Measurements from ENCODE around the gene GALNT18. TPM values are rescaled to one million over a fixed set of nuclear protein-coding genes. Genes with fewer than 3 reads are reported as not detected.

The GALNT18 gene
- total RNA-seq, 1 donor from 2014 or later, result 12.6 TPM

DNA sequence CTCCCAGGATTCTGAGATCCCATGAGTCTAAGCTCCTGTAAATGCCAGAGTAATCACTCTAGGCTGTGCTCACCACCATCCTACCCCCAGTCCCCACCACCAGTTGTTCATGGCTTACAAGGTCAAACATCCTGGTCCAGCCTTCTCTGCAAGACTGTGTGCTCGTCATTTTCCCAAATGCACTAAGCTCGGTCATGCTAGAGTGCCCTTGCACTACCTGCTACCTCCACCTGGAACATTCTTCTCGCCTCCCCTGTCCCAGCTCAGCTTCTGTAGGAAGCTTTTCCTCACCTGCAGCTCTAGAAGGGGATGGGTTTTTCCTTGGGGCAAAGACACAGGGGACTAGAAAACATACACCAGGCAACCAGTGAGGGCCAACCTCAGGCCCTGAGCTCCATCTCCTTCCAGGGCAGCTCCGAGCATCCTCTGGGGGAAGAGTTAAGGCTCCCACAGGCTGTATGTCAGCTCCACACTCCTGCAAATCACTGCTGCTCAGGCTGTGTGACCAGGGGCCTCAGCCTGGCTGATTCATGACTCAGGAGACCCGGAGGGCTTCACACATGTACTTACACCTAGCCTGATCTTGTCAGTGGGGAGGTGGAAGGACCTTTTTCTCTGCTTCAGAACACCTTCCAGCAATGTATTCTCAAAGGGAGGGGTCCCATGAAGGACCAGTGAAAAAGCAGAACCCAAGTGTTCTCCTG is 231.6 kb downstream of the GALNT18 start:
- DNase-seq (ENCODE audit: low spot score), result no peak

GRCh38 chr11:11389238-11389637 is 232.6 kb downstream of the GALNT18 start:
- DNase-seq (ENCODE audit: low spot score), result no peak

GRCh38 chr11:11387622-11388305 is 234.0 kb downstream of the GALNT18 start:
- DNase-seq (ENCODE audit: low spot score), result no peak

- no peak for DNase-seq (ENCODE audit: low spot score)
These were observed 234.6 kb downstream of the GALNT18 start for GRCh38 chr11:11387207-11387606.

GRCh38 chr11:11384829-11385228 is 237.0 kb downstream of the GALNT18 start:
- no peak for DNase-seq (ENCODE audit: low spot score)

- no peak for DNase-seq (ENCODE audit: low spot score)
These were observed 237.8 kb downstream of the GALNT18 start for GRCh38 chr11:11383995-11384394.

DNA sequence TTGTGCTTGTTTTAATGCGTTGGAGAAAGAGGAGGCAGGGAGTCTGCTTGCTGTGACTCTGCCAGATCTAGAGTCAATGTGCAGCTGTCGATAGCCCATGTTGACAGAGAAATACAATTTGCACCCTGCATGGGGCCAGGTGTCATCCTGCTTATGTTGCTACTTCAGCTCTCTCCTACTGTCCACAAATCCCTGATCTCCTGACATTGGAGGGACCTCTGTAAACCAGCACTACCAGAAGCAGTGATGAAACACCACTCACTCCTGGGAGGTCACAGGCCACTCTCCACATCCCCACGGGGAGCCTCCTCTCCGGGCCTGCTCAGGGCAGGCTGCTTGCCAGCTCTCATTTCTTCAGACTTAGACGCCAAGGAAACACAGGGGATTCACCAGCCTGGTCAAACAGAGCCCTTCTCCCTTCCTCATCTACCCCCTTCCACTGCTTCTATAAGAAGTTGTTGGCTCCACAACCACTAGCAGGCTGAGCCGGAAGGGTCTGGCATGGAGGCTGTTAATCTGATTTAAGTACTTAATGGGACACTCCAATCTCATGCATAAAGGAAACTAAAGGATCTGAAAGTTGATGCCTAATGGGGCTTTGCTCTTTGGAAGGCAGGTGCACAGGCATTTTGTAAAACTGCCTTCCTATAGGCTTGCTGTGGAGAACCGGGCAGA is 238.8 kb downstream of the GALNT18 start:
- DNase-seq (ENCODE audit: low spot score), result no peak

DNA sequence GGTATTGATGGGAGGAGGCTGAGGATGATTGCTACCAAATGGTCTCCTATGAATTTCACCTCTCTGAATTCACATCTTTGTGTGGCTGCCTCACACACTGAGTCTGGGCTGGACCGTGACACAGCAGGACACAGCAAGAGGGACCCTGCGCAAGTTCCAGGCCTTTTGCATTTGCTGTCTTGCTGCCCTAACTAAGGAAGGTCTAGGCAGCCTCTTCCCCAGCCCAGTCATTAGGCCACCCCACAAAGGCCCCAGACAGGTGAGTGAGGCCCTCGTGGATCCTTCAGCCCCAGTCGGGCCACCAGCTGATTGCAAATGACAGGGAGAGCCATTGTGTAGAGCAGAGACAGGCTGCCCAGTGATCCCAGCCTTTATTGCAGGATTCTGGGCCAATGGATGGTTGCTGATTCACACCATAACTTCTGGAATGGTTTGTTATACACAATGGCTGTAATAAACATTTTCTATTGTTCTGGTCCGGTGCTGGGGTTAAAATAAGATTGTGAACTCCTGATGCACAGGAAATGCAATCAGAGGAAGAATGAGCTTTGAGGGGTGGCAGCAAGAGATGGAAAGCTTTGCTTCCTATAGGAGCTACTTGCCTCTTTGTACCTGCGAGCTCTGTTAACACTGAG is 240.2 kb downstream of the GALNT18 start:
- no peak for DNase-seq (ENCODE audit: low spot score)

DNA sequence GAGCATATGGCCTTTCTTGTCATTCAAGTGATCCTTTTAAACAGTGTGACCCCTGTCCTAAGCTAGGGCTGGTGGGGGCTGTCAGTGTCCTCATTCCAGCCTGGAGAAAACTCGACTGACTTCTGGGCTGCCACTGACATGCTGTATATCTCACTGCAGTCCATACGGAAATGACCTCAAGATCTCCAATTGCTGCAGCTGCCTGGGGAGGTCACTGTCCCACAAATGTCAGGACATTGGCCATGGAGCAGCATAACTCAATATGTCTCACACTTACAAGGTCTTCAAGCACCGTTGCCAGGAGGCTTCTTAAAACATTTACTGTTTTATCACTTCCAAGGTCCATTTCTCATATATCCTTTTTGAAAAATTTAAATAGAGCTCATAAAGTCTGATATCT is 240.9 kb downstream of the GALNT18 start:
- DNase-seq (ENCODE audit: low spot score), result no peak

DNA sequence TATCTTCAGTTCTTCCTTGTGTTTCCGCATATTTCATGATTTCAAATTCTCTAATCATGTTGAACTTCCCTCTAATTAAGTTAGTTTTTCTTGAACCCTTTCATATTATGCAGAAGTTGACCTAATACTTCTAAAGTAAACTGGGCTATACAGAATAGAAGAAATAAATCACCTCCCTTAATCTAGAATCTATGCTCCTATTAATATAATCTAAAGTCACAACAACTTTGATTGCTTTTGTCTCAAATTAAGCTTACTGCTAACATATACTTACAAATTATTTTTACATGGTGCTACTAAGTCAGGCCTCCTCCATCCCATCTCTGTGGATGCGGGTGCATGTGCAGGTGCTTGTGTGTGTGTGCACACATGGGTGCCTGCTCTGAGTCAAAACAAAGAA is 241.5 kb downstream of the GALNT18 start:
- no peak for DNase-seq (ENCODE audit: low spot score)

- DNase-seq (ENCODE audit: low spot score), result no peak
These were observed 242.1 kb downstream of the GALNT18 start for GRCh38 chr11:11379661-11380060.

- no peak for DNase-seq (ENCODE audit: low spot score)
These were observed 243.4 kb downstream of the GALNT18 start for GRCh38 chr11:11378184-11378940.

DNA sequence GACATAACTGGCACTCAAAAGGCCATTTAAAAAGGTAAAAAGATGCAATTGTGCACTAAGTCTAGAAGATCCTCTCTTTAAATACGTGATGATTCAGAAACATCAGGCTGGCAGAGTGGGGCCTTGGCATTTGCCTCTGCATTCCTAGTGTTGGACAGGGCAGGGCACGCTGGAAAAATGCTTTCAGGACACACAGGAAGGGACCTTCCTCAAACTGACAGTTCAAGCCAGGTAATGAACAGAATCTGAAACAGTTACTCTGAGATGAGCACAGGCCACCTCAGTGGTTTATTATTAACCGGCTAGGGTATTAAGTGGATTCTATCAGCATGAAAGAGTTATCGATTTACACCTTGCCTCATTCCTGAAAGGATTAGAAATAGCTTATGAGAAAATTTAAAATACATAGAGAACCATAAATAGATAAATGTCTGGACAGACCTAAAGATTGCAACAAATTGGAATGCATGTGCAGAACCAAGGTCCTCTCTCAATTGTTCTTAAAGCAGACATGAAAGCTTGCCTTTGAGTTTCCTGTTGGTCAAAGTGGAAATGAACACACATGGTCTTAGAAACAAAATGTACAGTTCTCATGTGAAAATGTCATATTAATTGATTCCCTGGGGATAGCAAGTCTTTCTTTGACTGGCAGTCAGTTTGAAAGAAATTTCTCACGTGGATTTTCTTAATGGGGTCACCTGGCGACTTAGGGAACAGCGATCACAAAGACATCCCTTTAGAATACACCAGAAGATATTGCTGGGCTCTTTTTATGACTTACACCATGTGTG is 247.3 kb downstream of the GALNT18 start:
- DNase-seq (ENCODE audit: low spot score), result no peak

DNA sequence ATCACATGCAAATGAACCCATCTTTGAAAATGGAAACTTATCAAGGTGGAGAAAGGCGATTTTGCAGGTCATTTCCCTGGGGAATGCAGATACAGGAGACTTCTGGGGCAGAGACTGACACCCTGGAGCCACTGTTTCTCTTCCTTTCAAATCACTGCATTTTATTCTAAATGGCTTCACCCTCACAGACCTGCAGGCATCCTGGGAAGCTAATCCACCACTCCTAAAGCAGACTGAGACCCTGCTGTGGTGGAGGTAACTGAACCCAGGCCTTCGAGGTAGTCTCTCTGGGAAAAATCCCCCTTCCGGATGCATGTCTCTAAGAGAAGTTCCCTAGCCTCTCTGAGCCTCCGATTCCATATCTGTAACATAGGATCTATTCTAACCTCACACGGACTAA is 247.9 kb downstream of the GALNT18 start:
- no peak for DNase-seq (ENCODE audit: low spot score)

DNA sequence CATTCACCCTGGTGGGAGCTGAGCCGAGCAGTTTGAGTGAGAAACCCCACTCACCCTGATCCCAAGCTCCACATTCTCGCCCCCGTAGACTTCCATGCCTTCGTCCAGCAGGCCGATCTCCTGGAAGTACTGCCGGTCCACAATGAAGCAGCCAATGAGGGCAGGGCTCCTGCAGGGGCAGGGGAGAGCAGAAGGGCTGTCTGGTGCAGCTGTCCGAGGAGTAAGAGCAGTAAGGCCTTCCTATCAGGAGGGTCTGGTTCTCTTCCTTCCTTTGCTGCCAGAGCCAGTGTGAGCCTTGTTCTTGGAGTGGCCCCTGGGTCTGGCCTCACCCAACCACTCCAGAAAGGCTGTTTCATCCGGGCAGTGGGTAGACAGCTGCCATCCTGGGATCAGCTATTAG is 249.3 kb downstream of the GALNT18 start:
- no peak for DNase-seq (ENCODE audit: low spot score)

GRCh38 chr11:11370962-11371303 is 250.9 kb downstream of the GALNT18 start:
- no peak for DNase-seq (ENCODE audit: low spot score)

DNA sequence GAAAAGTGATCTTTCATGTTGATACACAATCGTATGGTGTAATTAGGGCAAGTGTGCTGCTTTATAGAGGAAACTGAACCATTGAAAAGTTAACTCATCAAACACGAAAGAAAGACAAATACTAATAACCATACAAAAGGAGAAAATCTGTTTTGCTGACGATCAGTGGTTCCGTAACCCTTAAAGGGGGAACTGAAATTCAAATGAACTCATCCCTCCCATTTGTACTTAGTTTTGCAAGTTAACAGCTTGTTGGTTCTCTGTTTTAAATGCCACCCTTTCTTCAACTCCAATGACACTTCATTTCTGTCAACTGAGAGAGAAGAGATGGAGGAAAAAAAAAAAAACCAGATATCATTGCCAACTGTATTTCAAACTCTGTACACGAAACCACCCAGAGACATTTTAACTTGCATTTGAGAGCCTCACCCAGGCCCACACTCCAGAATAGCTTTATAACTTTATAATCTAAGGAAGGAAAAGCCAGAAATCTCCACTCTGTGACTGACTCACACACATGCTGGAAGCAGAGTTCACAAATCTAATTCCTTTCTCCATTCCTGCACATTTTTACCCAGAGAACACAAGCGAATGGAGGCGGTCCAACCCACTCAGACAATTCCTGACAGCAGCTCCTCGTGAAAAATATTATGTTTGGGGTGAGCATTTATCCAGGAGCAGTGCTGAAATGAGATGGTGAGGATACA is 251.4 kb downstream of the GALNT18 start:
- no peak for DNase-seq (ENCODE audit: low spot score)

- no peak for DNase-seq (ENCODE audit: low spot score)
These were observed 255.0 kb downstream of the GALNT18 start for GRCh38 chr11:11366793-11367192.

- no peak for DNase-seq (ENCODE audit: low spot score)
These were observed 258.1 kb downstream of the GALNT18 start for GRCh38 chr11:11363674-11364073.

- no peak for DNase-seq (ENCODE audit: low spot score)
These were observed 262.2 kb downstream of the GALNT18 start for GRCh38 chr11:11359611-11360010.
